IPS-18c (cell line): ENCODE results near the gene EIF4A3.

ENCODE experiments used
- H3K4me3 ChIP-seq: 2 replicates; pipeline ENCODE4 v1.7.0; 2013; ENCODE audit warnings: low read depth, mild to moderate bottlenecking, low read length, moderate library complexity; ENCODE audit not compliant: insufficient read depth
- H3K9me3 ChIP-seq: one replicate; pipeline ENCODE4 v1.6.1; 2013; ENCODE audit warnings: mild to moderate bottlenecking, low read length, moderate library complexity; ENCODE audit not compliant: control insufficient read depth, insufficient read depth

Gene EIF4A3

GRCh38 chr17:80147035-80147822, at the start of gene EIF4A3:
Gene EIF4A3 (minus strand): TSS chr17:80147128. CDS start chr17:80146961, 167 bp downstream.
- H3K4me3 ChIP-seq, result peak within 1 kb of the TSS; percentile 95
- H3K9me3 ChIP-seq, result no peaks in the 10 kb centered on the region

GRCh38 chr17:80196652-80197051, 49.7 kb upstream of the EIF4A3 start:
- Histone ChIP-seq H3K9me3 (no peaks in the 10 kb centered on the region), H3K4me3 (no peak overlapping the region)

- no peaks in the 10 kb centered on the region for H3K9me3 ChIP-seq
Measured at GRCh38 chr17:80195671-80196529, 49.0 kb upstream of the EIF4A3 start.

GRCh38 chr17:80195141-80195540, 48.2 kb upstream of the EIF4A3 start:
- no peaks in the 10 kb centered on the region for H3K9me3 ChIP-seq
- no peak overlapping the region for H3K4me3 ChIP-seq

More at GRCh38 chr17:80195671-80196529, 49.0 kb upstream of the EIF4A3 start:
- H3K4me3 ChIP-seq, result no peak overlapping the region

- H3K9me3 ChIP-seq, result no peaks in the 10 kb centered on the region
- H3K4me3 ChIP-seq, result no peak overlapping the region
Measured at GRCh38 chr17:80191865-80192661, 45.1 kb upstream of the EIF4A3 start.

- Histone ChIP-seq H3K4me3 (no peak overlapping the region), H3K9me3 (no peaks in the 10 kb centered on the region)
Measured at GRCh38 chr17:80191192-80191591, 44.3 kb upstream of the EIF4A3 start.

- Histone ChIP-seq H3K4me3 (no peak overlapping the region), H3K9me3 (no peaks in the 10 kb centered on the region)
Measured at GRCh38 chr17:80190716-80191115, 43.8 kb upstream of the EIF4A3 start.

GRCh38 chr17:80189611-80190010, 42.7 kb upstream of the EIF4A3 start:
- H3K9me3 ChIP-seq, result no peaks in the 10 kb centered on the region
- H3K4me3 ChIP-seq, result no peak overlapping the region

- no peak overlapping the region for H3K4me3 ChIP-seq
- H3K9me3 ChIP-seq, result no peaks in the 10 kb centered on the region
Measured at GRCh38 chr17:80187515-80187941, 40.6 kb upstream of the EIF4A3 start.

- H3K9me3 ChIP-seq, result no peaks in the 10 kb centered on the region
- no peak overlapping the region for H3K4me3 ChIP-seq
Measured at GRCh38 chr17:80187090-80187489, 40.2 kb upstream of the EIF4A3 start.

- Histone ChIP-seq H3K4me3 (no peak overlapping the region), H3K9me3 (no peaks in the 10 kb centered on the region)
Measured at GRCh38 chr17:80185968-80186367, 39.0 kb upstream of the EIF4A3 start.

GRCh38 chr17:80184423-80184714, 37.4 kb upstream of the EIF4A3 start:
- no peak overlapping the region for H3K4me3 ChIP-seq
- H3K9me3 ChIP-seq, result no peaks in the 10 kb centered on the region

GRCh38 chr17:80183581-80184422, 36.9 kb upstream of the EIF4A3 start:
- Histone ChIP-seq H3K9me3 (no peaks in the 10 kb centered on the region), H3K4me3 (no peak overlapping the region)

GRCh38 chr17:80182845-80183223, 35.9 kb upstream of the EIF4A3 start:
- H3K9me3 ChIP-seq, result no peaks in the 10 kb centered on the region
- no peak overlapping the region for H3K4me3 ChIP-seq

GRCh38 chr17:80182118-80182844, 35.4 kb upstream of the EIF4A3 start:
- no peaks in the 10 kb centered on the region for H3K9me3 ChIP-seq
- H3K4me3 ChIP-seq, result no peak overlapping the region

GRCh38 chr17:80181431-80181830, 34.5 kb upstream of the EIF4A3 start:
- H3K4me3 ChIP-seq, result no peak overlapping the region
- H3K9me3 ChIP-seq, result no peaks in the 10 kb centered on the region
